Cardiac fibroblast (primary cell): ENCODE results near the gene SBDS.
"Not testable (repeated sequence)": the region's sequence is repeated elsewhere in the genome, so short reads cannot be mapped to it uniquely, and the experiment has no call there.

ENCODE experiments used
- DNase-seq, 2 donors: peaks; one replicate each; pipeline versions ENCODE4 v3.0.0 to v3.0.0-alpha.2; 2010; ENCODE audit warnings: low read depth in 2 of 2
- H3K4me3 ChIP-seq, 2 donors: replicated peaks in 1 of 2; 1 replicate in 1 of 2; 2 replicates in 1 of 2; pipeline ENCODE4 v1.5.1; 2011; ENCODE audit warnings: low read depth in 2 of 2, low read length in 2 of 2, mild to moderate bottlenecking in 2 of 2, moderate library complexity in 1 of 2
- CTCF ChIP-seq: IDR thresholded peaks from one replicate; pipeline ENCODE4 v1.5.1; 2011; ENCODE audit warnings: low read depth, mild to moderate bottlenecking, low read length, inconsistent platforms

SBDS gene

GRCh38 chr7:67000601-67001258, 5.3 kb upstream of the SBDS start:
- TF ChIP-seq CTCF: peak; percentile 5
- DNase-seq: peak; percentile 19
- not testable (repeated sequence) for H3K4me3 ChIP-seq

GRCh38 chr7:66996444-66997191, 1.2 kb upstream of the SBDS start, which contains the start of gene TYW1:
TSS of gene TYW1 (plus strand) at chr7:66996833. CDS start at chr7:66996979, 146 bp downstream.
- peak; percentile 98 to 99 for DNase-seq

GRCh38 chr7:66994691-66995049, 716 bp downstream of the SBDS start:
- DNase-seq: peak; percentile 84 to 90
- peak; percentile 14 for TF ChIP-seq CTCF
- peak overlapping the region; percentile 69 to 72 for H3K4me3 ChIP-seq

More at GRCh38 chr7:66996444-66997191, 1.2 kb upstream of the SBDS start, which contains the start of gene TYW1:
- H3K4me3 ChIP-seq: peak within 1 kb of the TSS; percentile 71 to 72

GRCh38 chr7:66994051-66994450, 1.3 kb downstream of the SBDS start:
- H3K4me3 ChIP-seq: peak overlapping the region; percentile 69 to 72
- not testable (repeated sequence) for DNase-seq

- not testable (repeated sequence) for DNase-seq, H3K4me3 ChIP-seq
Measured at GRCh38 chr7:66989552-66989951, 5.8 kb downstream of the SBDS start.

GRCh38 chr7:66980336-66980735, 15.1 kb downstream of the SBDS start:
- DNase-seq, H3K4me3 ChIP-seq: not testable (repeated sequence)

GRCh38 chr7:66979013-66979412, 16.4 kb downstream of the SBDS start:
- not testable (repeated sequence) for DNase-seq, H3K4me3 ChIP-seq

GRCh38 chr7:66978312-66978711, 17.1 kb downstream of the SBDS start:
- DNase-seq, H3K4me3 ChIP-seq: not testable (repeated sequence)

- no peak for DNase-seq
- no peak overlapping the region for H3K4me3 ChIP-seq
- TF ChIP-seq CTCF: no peak
Measured at GRCh38 chr7:66974986-66975590, 20.3 kb downstream of the SBDS start.

- H3K4me3 ChIP-seq: no peak overlapping the region
- TF ChIP-seq CTCF: no peak
- DNase-seq: no peak
Measured at GRCh38 chr7:66970310-66970709, 25.1 kb downstream of the SBDS start.

GRCh38 chr7:66969001-66969400, 26.4 kb downstream of the SBDS start:
- not testable (repeated sequence) for H3K4me3 ChIP-seq, DNase-seq
